H9 (cell line): Measurements from ENCODE around the gene DNER. TPM values are rescaled to one million over a fixed set of nuclear protein-coding genes. Genes with fewer than 3 reads are reported as not detected.

Experiments used
- DNase-seq: peaks from one replicate; pipeline ENCODE4 v3.0.0-alpha.2; 2017
- H2AFZ ChIP-seq: one replicate; pipeline ENCODE4 v1.6.1; 2013; ENCODE audit warnings: mild to moderate bottlenecking, low read length, control low read depth, moderate library complexity
- H2AK5ac ChIP-seq: 2 replicates; pipeline ENCODE4 v1.6.1; 2013; ENCODE audit warnings: low read length, control low read depth, mixed read lengths; ENCODE audit not compliant: insufficient read length
- H2BK120ac ChIP-seq: one replicate; pipeline ENCODE4 v1.6.1; 2013; ENCODE audit warnings: low read depth, mild to moderate bottlenecking, low read length, control low read depth, inconsistent platforms; ENCODE audit not compliant: poor library complexity, severe bottlenecking
- H2BK12ac ChIP-seq: 2 replicates; pipeline ENCODE4 v1.6.1; 2013; ENCODE audit warnings: low read length, control low read depth, mixed read lengths, low read depth; ENCODE audit not compliant: insufficient read length
- H2BK15ac ChIP-seq: 2 replicates; pipeline ENCODE4 v1.6.1; 2013; ENCODE audit warnings: low read depth, low read length, control low read depth
- H2BK20ac ChIP-seq: one replicate; pipeline ENCODE4 v1.6.1; 2013; ENCODE audit warnings: low read depth, mild to moderate bottlenecking, low read length, control low read depth, inconsistent platforms; ENCODE audit not compliant: poor library complexity, severe bottlenecking
- H2BK5ac ChIP-seq: 2 replicates; pipeline ENCODE4 v1.6.1; 2013; ENCODE audit warnings: low read length, control low read depth, mixed read lengths; ENCODE audit not compliant: insufficient read length
- H3K14ac ChIP-seq: 2 replicates; pipeline ENCODE4 v1.6.1; 2013; ENCODE audit warnings: low read length, control low read depth; ENCODE audit not compliant: insufficient read depth
- H3K18ac ChIP-seq: 2 replicates; pipeline ENCODE4 v1.6.1; 2013; ENCODE audit warnings: low read depth, mild to moderate bottlenecking, mixed read lengths, low read length, control low read depth; ENCODE audit not compliant: insufficient read length
- H3K23ac ChIP-seq: 2 replicates; pipeline ENCODE4 v1.6.1; 2013; ENCODE audit warnings: low read length, control low read depth, mixed read lengths, low read depth; ENCODE audit not compliant: insufficient read length
- H3K23me2 ChIP-seq: 2 replicates; pipeline ENCODE4 v1.6.1; 2013; ENCODE audit warnings: low read depth, mild to moderate bottlenecking, mixed read lengths, low read length, control low read depth; ENCODE audit not compliant: insufficient read length, poor library complexity, severe bottlenecking
- H3K27ac ChIP-seq: 2 replicates; pipeline ENCODE4 v1.5.1; 2013; ENCODE audit warnings: low read length, control low read depth, mixed read lengths, low read depth; ENCODE audit not compliant: insufficient read length
- H3K27me3 ChIP-seq: 2 replicates; pipeline ENCODE4 v1.6.1; 2013; ENCODE audit warnings: low read length, control low read depth, inconsistent platforms; ENCODE audit not compliant: insufficient read depth
- H3K4ac ChIP-seq: 2 replicates; pipeline ENCODE4 v1.6.1; 2013; ENCODE audit warnings: low read depth, mild to moderate bottlenecking, control low read depth, inconsistent platforms, low read length, moderate library complexity
- H3K4me1 ChIP-seq: 2 replicates; pipeline ENCODE4 v1.6.1; 2013; ENCODE audit warnings: low read length, control low read depth, inconsistent platforms; ENCODE audit not compliant: insufficient read depth
- H3K4me2 ChIP-seq: 2 replicates; pipeline ENCODE4 v1.6.1; 2013; ENCODE audit warnings: low read length, control low read depth, mixed read lengths; ENCODE audit not compliant: insufficient read length, insufficient read depth
- H3K56ac ChIP-seq: 2 replicates; pipeline ENCODE4 v1.6.1; 2013; ENCODE audit warnings: low read depth, mild to moderate bottlenecking, mixed read lengths, low read length, control low read depth; ENCODE audit not compliant: insufficient read length
- H3K79me1 ChIP-seq: 2 replicates; pipeline ENCODE4 v1.6.1; 2013; ENCODE audit warnings: low read depth, mild to moderate bottlenecking, moderate library complexity, low read length, control low read depth, inconsistent platforms; ENCODE audit not compliant: insufficient read depth, poor library complexity, severe bottlenecking
- H3K79me2 ChIP-seq: 2 replicates; pipeline ENCODE4 v1.6.1; 2013; ENCODE audit warnings: low read length, control low read depth, inconsistent platforms; ENCODE audit not compliant: insufficient read depth
- H3K9ac ChIP-seq: 2 replicates; pipeline ENCODE4 v1.6.1; 2013; ENCODE audit warnings: low read length, control low read depth, mixed read lengths; ENCODE audit not compliant: insufficient read length; ENCODE audit errors: extremely low read depth
- H3K9me3 ChIP-seq: one replicate; pipeline ENCODE4 v1.6.1; 2013; ENCODE audit warnings: low read depth, low read length, inconsistent platforms; ENCODE audit not compliant: control insufficient read depth
- H3T11ph ChIP-seq: one replicate; pipeline ENCODE4 v1.6.1; 2013; ENCODE audit warnings: mild to moderate bottlenecking, low read length, control low read depth, inconsistent platforms
- H4K20me1 ChIP-seq: one replicate; pipeline ENCODE4 v1.6.1; 2013; ENCODE audit not compliant: control insufficient read depth, insufficient read length, insufficient read depth
- H4K5ac ChIP-seq: 2 replicates; pipeline ENCODE4 v1.6.1; 2013; ENCODE audit warnings: low read depth, mild to moderate bottlenecking, mixed read lengths, low read length, control low read depth; ENCODE audit not compliant: insufficient read length
- H4K8ac ChIP-seq: replicated peaks from 2 replicates; pipeline ENCODE4 v1.6.1; 2013; ENCODE audit warnings: low read length, control low read depth, mixed read lengths, low read depth; ENCODE audit not compliant: insufficient read length
- H4K91ac ChIP-seq: 2 replicates; pipeline ENCODE4 v1.6.1; 2013; ENCODE audit warnings: low read depth, mild to moderate bottlenecking, moderate library complexity, mixed read lengths, low read length, control low read depth; ENCODE audit not compliant: insufficient read length
- H3K27ac Mint-ChIP-seq, 3 experiments: 2 replicates in 2 of 3; 3 replicates in 1 of 3; pipeline ENCODE4 v1.8.0; 2020 to 2021; ENCODE audit warnings: mixed read lengths in 3 of 3, mild to moderate bottlenecking in 1 of 3, moderate library complexity in 1 of 3
- H3K27me3 Mint-ChIP-seq: 2 replicates; pipeline ENCODE4 v1.8.0; 2021; ENCODE audit warnings: low read depth, mild to moderate bottlenecking, moderate library complexity, mixed read lengths
- H3K36me3 Mint-ChIP-seq, 3 experiments: 2 replicates in 2 of 3; 3 replicates in 1 of 3; pipeline ENCODE4 v1.8.0; 2020 to 2021; ENCODE audit warnings: low read depth in 3 of 3, mixed read lengths in 3 of 3; ENCODE audit not compliant: insufficient read depth in 1 of 3
- H3K4me1 Mint-ChIP-seq, 2 experiments: 2 replicates each; pipeline ENCODE4 v1.8.0; 2020; ENCODE audit warnings: mixed read lengths in 2 of 2
- H3K4me3 Mint-ChIP-seq, 2 experiments: 2 replicates in 1 of 2; 3 replicates in 1 of 2; pipeline ENCODE4 v1.8.0; 2020 to 2021; ENCODE audit warnings: mild to moderate bottlenecking in 2 of 2, mixed read lengths in 2 of 2, moderate library complexity in 1 of 2
- H3K9me3 Mint-ChIP-seq, 2 experiments: 2 replicates in 1 of 2; 3 replicates in 1 of 2; pipeline ENCODE4 v1.8.0; 2020; ENCODE audit warnings: mild to moderate bottlenecking in 2 of 2, mixed read lengths in 2 of 2, moderate library complexity in 1 of 2
- CTCF ChIP-seq: fragments of 200-600 bp; sonication (generic); conservative IDR thresholded peaks from 3 replicates; pipeline ENCODE4 v1.8.0; 2021; ENCODE audit warnings: antibody characterized with exemption, mild to moderate bottlenecking
- WGBS: extraction: QIAGEN DNeasy Blood & Tissue Kit; methylation state at CpG from one replicate; pipeline ENCODE4 v1.1.7; 2013; ENCODE audit warnings: missing lambda C conversion rate, low lambda C conversion rate, mixed read lengths; ENCODE audit not compliant: insufficient read length; ENCODE audit errors: extremely low coverage; 5-methylcytosine and 5-hydroxymethylcytosine counted together
- total RNA-seq: library from RNA; stranded (reverse); gene quantifications from 2 replicates; pipeline ENCODE4 v1.2.1, GENCODE V29; 2021

Gene DNER
- total RNA-seq, 1 experiment from 2014 or later = 1.0 TPM

DNA sequence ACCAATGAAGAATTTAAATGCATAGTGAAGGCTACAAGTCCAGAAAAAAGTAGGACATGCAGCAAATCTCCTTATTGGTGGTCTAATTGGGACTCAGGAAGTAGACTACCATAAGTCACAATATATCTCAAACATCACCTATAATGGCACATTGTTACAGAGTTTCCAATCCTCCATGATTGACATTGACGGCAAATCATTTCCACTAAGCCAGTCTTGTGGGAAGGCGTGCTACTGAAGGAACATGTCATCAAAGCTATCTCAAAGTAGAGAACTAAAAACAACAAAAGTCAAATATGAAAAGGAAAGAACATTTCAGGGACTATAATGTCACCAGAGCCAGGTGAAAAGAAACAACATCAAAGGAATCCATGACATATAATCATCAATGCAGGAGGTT is 276.9 kb downstream of the DNER start:
- Histone ChIP-seq H2BK12ac (no peak overlapping the region), H3K9ac (no peak overlapping the region), H3K4me1 (no peaks in the 10 kb centered on the region; the same call in 1 of the 2 replicates), H2BK20ac (no peak overlapping the region), H2BK120ac (no peak overlapping the region), H4K91ac (no peak overlapping the region), H3K23ac (no peak overlapping the region), H4K20me1 (no peaks in the 10 kb centered on the region), H3K18ac (no peak overlapping the region), H3K56ac (no peak overlapping the region), H3K4ac (no peak overlapping the region), H4K8ac (no peak overlapping the region), H3K79me1 (no peaks in the 10 kb centered on the region), H2BK15ac (no peak overlapping the region), H3K27ac (no peak overlapping the region), H2AK5ac (no peak overlapping the region), H3K27me3 (no peaks in the 10 kb centered on the region), H3T11ph (no peak overlapping the region), H2AFZ (no peak overlapping the region), H3K14ac (no peak overlapping the region), H4K5ac (no peak overlapping the region), H3K9me3 (no peaks in the 10 kb centered on the region), H3K23me2 (no peaks in the 10 kb centered on the region), H3K79me2 (no peaks in the 10 kb centered on the region), H2BK5ac (no peak overlapping the region), H3K4me2 (no peak overlapping the region)
- DNase-seq = no peak
- Mint-ChIP-seq H3K27ac (no peak overlapping the region), H3K36me3 (no peaks in the 10 kb centered on the region), H3K4me3 (no peak overlapping the region), H3K9me3 (no peaks in the 10 kb centered on the region; a peak in 2 of 5 replicates), H3K4me1 (no peaks in the 10 kb centered on the region), H3K27me3 (no peaks in the 10 kb centered on the region; the same call in 1 of the 2 replicates)
- WGBS = no CpG with 5 or more reads among the region's 2 CpGs
- no peak for TF ChIP-seq CTCF
